NT2/D1 (cell line): Measurements from ENCODE around the gene GPSM3.

ENCODE experiments used
- SUZ12 ChIP-seq: IDR thresholded peaks from 2 replicates; pipeline ENCODE4 v1.6.1; 2011; ENCODE audit not compliant: insufficient read length, insufficient read depth; ENCODE audit errors: extremely low read depth
- ZNF274 ChIP-seq: IDR thresholded peaks from 2 replicates; pipeline ENCODE4 v1.6.1; 2011; ENCODE audit warnings: mild to moderate bottlenecking, low read depth, low read length

GRCh38 chr6:32184084-32184640 lies 8.3 kb downstream of the GPSM3 start, which contains the start of gene AGER:
- TF ChIP-seq ZNF274 (no peak), SUZ12 (no peak)
